Ascending aorta (tissue), 2 donors: ENCODE results near the gene TGFBR1. TPM values are rescaled to one million over a fixed set of nuclear protein-coding genes. Genes with fewer than 3 reads are reported as not detected.
"Not testable (repeated sequence)": the region's sequence is repeated elsewhere in the genome, so short reads cannot be mapped to it uniquely, and the experiment has no call there.

Source experiments
- DNase-seq, 2 donors: peaks; one replicate each; pipeline ENCODE4 v3.0.0-alpha.2; 2019; ENCODE audit warnings: low spot score in 2 of 2
- H3K27ac ChIP-seq, 2 donors: fragments of 200-600 bp; sonication (generic); one replicate each; pipeline ENCODE4 v1.5.1; 2016 to 2017; ENCODE audit warnings: mild to moderate bottlenecking in 1 of 2
- H3K27me3 ChIP-seq: fragments of 200-600 bp; sonication (generic); one replicate; pipeline ENCODE4 v1.5.1; 2017
- H3K36me3 ChIP-seq, 2 donors: fragments of 200-600 bp; sonication (generic); one replicate each; pipeline ENCODE4 v1.5.1; 2016
- H3K4me1 ChIP-seq, 2 donors: fragments of 200-600 bp; sonication (generic); one replicate each; pipeline ENCODE4 v1.5.1; 2016 to 2017; ENCODE audit warnings: mild to moderate bottlenecking in 1 of 2
- H3K4me3 ChIP-seq, 2 donors: fragments of 200-600 bp; sonication (generic); one replicate each; pipeline ENCODE4 v1.5.1; 2016 to 2017; ENCODE audit warnings: mild to moderate bottlenecking in 1 of 2
- H3K9me3 ChIP-seq, 2 donors: fragments of 200-600 bp; sonication (generic); one replicate each; pipeline ENCODE4 v1.5.1; 2016
- intact Hi-C: fragments of 100-400 bp; cut with DNase I; formaldehyde crosslinking; loops from one replicate; pipeline ENCODE4 v1.15.1; 2023
- total RNA-seq: library from RNA; depleted of rRNA; stranded (reverse); fragments of >200 nt; gene quantifications from one replicate; pipeline ENCODE4 v1.1.0, GENCODE V29; 2016
- TF ChIP-seq, protein P1 (sequence below), 3 experiments: fragments of 200-600 bp in 2 of 3; fragments of 450-650 bp in 1 of 3; sonication (generic) in 2 of 3; IDR thresholded peaks; one replicate each; pipeline ENCODE4 v1.5.1; 2016 to 2019; ENCODE audit warnings: antibody characterized with exemption in 3 of 3, mild to moderate bottlenecking in 1 of 3, moderate library complexity in 1 of 3

The TGFBR1 gene
- total RNA-seq, 1 donor from 2014 or later: 13.9 TPM

DNA sequence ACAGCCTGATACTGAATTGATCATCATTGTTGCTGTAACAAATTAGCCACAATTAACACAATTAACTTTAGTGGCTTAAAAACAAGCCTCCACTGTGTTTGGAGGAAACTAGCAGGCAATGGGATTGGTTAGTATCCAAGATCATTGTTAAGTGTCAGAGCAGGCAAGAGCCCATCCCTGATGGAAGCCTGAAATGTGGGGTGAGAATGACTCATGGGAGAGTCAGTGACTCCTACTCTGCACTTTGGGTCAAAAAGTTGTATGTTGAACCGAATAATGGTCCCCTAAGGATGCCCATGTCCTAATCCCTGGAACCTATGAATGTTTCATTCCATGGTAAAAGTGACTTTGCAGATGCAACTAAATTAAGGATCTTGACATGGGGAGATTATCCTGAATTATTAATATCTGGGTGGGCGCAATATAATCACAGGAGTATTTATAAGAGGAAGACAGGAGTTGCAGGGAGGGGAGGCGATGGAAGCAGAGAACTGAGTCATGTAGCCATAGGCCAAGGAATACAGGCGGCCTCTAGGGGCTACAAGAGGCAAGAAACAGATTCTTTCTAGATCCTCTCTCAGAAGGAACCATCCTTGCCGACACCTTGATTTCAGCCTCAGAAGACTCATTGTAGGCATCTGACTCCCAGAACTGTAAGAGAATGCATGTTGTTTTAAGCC lies 88.0 kb downstream of the TGFBR1 start:
- no peak for DNase-seq
- intact Hi-C loops: no loop called here
- H3K36me3 ChIP-seq: no peaks in the 10 kb centered on the region
- TF ChIP-seq, protein P1, sequence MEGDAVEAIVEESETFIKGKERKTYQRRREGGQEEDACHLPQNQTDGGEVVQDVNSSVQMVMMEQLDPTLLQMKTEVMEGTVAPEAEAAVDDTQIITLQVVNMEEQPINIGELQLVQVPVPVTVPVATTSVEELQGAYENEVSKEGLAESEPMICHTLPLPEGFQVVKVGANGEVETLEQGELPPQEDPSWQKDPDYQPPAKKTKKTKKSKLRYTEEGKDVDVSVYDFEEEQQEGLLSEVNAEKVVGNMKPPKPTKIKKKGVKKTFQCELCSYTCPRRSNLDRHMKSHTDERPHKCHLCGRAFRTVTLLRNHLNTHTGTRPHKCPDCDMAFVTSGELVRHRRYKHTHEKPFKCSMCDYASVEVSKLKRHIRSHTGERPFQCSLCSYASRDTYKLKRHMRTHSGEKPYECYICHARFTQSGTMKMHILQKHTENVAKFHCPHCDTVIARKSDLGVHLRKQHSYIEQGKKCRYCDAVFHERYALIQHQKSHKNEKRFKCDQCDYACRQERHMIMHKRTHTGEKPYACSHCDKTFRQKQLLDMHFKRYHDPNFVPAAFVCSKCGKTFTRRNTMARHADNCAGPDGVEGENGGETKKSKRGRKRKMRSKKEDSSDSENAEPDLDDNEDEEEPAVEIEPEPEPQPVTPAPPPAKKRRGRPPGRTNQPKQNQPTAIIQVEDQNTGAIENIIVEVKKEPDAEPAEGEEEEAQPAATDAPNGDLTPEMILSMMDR (IDR thresholded peaks at IDR 0.05): no peak
- no peak overlapping the region for H3K4me3 ChIP-seq
- no peaks in the 10 kb centered on the region for H3K4me1 ChIP-seq
- H3K27me3 ChIP-seq: no peaks in the 10 kb centered on the region
- no peak overlapping the region for H3K27ac ChIP-seq
- no peaks in the 10 kb centered on the region for H3K9me3 ChIP-seq

DNA sequence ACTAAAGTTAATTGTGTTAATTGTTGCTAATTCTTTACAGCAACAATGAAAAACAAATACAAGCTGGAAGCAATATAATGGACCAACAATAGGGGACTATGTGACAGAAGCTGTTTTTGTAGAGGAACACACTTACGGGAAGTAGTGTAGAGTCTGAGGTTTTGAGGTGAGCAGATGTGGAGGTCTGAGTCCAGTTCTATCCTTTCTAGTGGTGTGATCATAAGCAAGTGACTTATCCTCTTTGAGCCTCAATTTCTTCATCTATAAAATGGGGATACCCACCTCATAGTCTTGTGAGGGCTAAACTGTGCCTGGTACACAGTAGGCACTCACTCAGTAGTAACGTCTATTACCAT lies 88.5 kb downstream of the TGFBR1 start:
- Histone ChIP-seq H3K4me3 (no peak overlapping the region), H3K4me1 (no peaks in the 10 kb centered on the region), H3K27me3 (no peaks in the 10 kb centered on the region), H3K27ac (no peak overlapping the region), H3K9me3 (no peaks in the 10 kb centered on the region), H3K36me3 (no peaks in the 10 kb centered on the region)
- TF ChIP-seq, protein P1 (IDR thresholded peaks at IDR 0.05): no peak
- intact Hi-C loops: no loop called here
- no peak for DNase-seq

DNA sequence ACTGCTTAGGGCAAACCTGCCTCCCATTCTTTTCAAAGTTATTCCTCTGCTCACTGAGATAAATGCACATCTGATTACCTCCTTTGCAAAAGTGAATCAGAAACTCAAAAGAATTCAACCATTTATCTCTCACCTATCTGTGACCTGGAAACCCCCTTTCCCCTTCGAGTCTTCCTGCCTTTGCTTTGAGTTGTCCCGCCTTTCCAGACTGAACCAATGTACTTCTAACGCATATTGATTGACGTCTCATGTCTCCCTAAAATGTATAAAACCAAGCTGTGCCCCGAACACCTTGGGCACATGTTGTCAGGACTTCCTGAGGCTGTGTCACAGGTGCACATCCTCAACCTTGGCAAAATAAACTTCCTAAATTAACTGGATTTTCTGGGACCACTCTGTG lies 91.6 kb downstream of the TGFBR1 start:
- H3K4me1 ChIP-seq, H3K27ac ChIP-seq, H3K27me3 ChIP-seq, DNase-seq, intact Hi-C loops, H3K36me3 ChIP-seq, H3K4me3 ChIP-seq, H3K9me3 ChIP-seq: not testable (repeated sequence)

DNA sequence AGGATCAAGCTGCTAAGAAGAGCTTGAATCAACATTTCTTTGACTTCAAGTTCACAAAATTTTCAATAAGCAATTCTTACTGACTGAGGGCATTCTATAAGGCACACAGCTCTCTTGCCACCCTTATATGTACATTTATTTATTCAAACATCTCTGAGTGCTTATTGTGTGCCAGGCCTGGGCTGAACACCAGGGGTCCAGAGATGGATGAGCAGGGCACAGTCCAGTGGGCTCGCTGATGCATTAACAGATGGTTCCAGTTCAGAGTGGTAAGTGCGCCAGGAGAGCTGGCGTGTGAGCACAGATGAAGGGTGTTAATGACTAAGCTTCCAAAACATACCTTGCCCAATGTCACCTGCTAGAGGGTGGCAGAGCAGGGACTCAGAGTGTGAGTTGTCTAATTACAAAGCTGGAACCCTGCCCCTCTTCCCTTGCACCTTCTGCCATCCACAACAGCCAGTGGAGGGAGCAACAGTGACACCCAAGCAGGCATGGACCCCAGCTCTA lies 92.3 kb downstream of the TGFBR1 start:
- intact Hi-C loops: no loop called here
- Histone ChIP-seq H3K9me3 (no peaks in the 10 kb centered on the region), H3K36me3 (no peaks in the 10 kb centered on the region), H3K27me3 (no peaks in the 10 kb centered on the region), H3K4me1 (no peaks in the 10 kb centered on the region), H3K4me3 (no peak overlapping the region), H3K27ac (no peak overlapping the region)
- TF ChIP-seq, protein P1 (IDR thresholded peaks at IDR 0.05): no peak
- DNase-seq: no peak

DNA sequence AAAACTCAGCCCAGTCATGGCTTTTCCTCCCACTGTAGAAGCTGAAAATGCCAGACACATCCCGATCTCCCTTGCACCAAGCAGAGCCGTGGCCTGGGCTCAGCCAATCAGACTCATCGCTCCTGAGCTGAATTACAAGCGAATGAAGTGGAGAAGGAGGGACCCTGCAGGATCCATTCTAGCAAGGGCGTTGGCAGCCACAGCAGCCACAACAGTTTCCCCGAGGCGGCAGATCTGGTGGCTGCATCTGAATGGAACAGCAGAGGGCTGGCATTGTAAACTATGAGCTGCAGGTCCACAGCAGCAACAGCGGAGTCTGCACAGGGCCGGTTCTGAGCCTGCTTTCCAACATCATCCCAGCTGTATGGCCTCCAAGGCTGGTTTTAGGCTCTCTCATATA lies 93.1 kb downstream of the TGFBR1 start:
- no peaks in the 10 kb centered on the region for H3K4me1 ChIP-seq
- no peak overlapping the region for H3K4me3 ChIP-seq
- DNase-seq: no peak
- no peaks in the 10 kb centered on the region for H3K9me3 ChIP-seq
- no peaks in the 10 kb centered on the region for H3K27me3 ChIP-seq
- TF ChIP-seq, protein P1 (IDR thresholded peaks at IDR 0.05): no peak
- H3K27ac ChIP-seq: no peak overlapping the region
- intact Hi-C loops: no loop called here
- H3K36me3 ChIP-seq: no peaks in the 10 kb centered on the region

DNA sequence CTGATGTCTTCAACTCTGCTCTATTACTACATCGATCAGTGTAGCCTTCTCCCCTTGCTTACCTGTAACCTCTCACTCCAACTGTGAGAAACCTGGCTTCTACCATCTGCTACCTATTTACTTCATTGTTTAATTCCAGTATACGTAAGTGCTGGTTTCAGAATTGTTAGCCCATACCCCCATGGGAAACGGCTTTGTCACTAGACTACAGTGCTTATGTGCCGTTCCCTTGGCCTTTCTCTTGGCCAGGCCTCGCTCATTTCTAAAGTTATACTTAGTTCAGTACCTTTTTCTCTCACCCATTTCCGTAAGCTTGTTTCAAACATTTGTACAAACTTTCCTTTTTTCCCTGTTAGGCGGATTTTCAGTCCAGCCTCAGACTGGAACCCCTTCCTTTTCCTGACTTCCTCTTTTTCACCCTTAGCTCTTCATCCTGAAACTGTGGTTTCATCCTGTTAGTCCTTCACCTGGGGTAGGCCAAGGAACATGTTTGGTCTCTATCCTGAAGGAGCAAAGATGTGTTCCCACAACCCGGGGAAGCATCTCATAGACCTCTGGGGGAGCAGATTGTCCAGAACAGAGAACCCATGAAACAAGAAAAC lies 95.1 kb downstream of the TGFBR1 start:
- H3K4me3 ChIP-seq: no peak overlapping the region
- no peaks in the 10 kb centered on the region for H3K36me3 ChIP-seq
- TF ChIP-seq, protein P1 (IDR thresholded peaks at IDR 0.05): no peak
- intact Hi-C loops: no loop called here
- no peaks in the 10 kb centered on the region for H3K4me1 ChIP-seq
- H3K27ac ChIP-seq: no peak overlapping the region
- H3K9me3 ChIP-seq: no peaks in the 10 kb centered on the region
- H3K27me3 ChIP-seq: no peaks in the 10 kb centered on the region
- no peak for DNase-seq
